ENCODE measurements around the gene ERCC2. TPM values are rescaled to one million over a fixed set of nuclear protein-coding genes. Genes with fewer than 3 reads are reported as not detected.

The ERCC2 gene
- total RNA-seq, 1 experiment from 2014 or later = 102 TPM

- TF ChIP-seq ELF4 (CRISPR knock-in tag; IDR thresholded peaks at IDR 0.05; ENCODE audit: low read depth) (peak; percentile 67; the same call in 1 of the 2 replicates), TEAD4 (CRISPR knock-in tag; IDR thresholded peaks at IDR 0.05) (peak; percentile 94), ZSCAN18 (CRISPR knock-in tag; IDR thresholded peaks at IDR 0.05) (no peak), NR1H2 (CRISPR knock-in tag; IDR thresholded peaks at IDR 0.05) (no peak; the same call in 1 of the 2 replicates), ZNF138 (CRISPR knock-in tag; conservative IDR thresholded peaks at IDR 0.05) (peak; percentile 92; the same call in 1 of the 2 replicates), CREB1 (CRISPR knock-in tag; IDR thresholded peaks at IDR 0.05) (peak; percentile 95), ZNF425 (CRISPR knock-in tag; conservative IDR thresholded peaks at IDR 0.05) (no peak), GRHL2 (CRISPR knock-in tag; IDR thresholded peaks at IDR 0.05; ENCODE audit: insufficient replicate concordance, severe bottlenecking) (no peak), ERG (CRISPR knock-in tag; IDR thresholded peaks at IDR 0.05) (no peak), ATF2 (CRISPR knock-in tag; IDR thresholded peaks at IDR 0.05; ENCODE audit: borderline replicate concordance, low read depth) (peak; percentile 91), ZNF281 (CRISPR knock-in tag; IDR thresholded peaks at IDR 0.05) (peak; percentile 95), PREB (CRISPR knock-in tag; IDR thresholded peaks at IDR 0.05; ENCODE audit: borderline replicate concordance) (no peak), ZNF416 (CRISPR knock-in tag; IDR thresholded peaks at IDR 0.05) (no peak), ZNF121 (CRISPR knock-in tag; IDR thresholded peaks at IDR 0.05) (peak; percentile 30; the same call in 1 of the 2 replicates), NFYB (CRISPR knock-in tag; conservative IDR thresholded peaks at IDR 0.05; ENCODE audit: low read depth) (peak; percentile 63), ATF1 (CRISPR knock-in tag; IDR thresholded peaks at IDR 0.05) (peak; percentile 95; the same call in 1 of the 2 replicates), MXD4 (CRISPR knock-in tag; IDR thresholded peaks at IDR 0.05; ENCODE audit: borderline replicate concordance) (no peak), ZNF232 (CRISPR knock-in tag; IDR thresholded peaks at IDR 0.05) (peak; percentile 98), ARID4B (CRISPR knock-in tag; IDR thresholded peaks at IDR 0.05; ENCODE audit: borderline replicate concordance) (peak; percentile 96)
- TF ChIP-seq, protein P1, sequence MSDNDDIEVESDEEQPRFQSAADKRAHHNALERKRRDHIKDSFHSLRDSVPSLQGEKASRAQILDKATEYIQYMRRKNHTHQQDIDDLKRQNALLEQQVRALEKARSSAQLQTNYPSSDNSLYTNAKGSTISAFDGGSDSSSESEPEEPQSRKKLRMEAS (CRISPR knock-in tag; IDR thresholded peaks at IDR 0.05) = peak; percentile 100
- TF ChIP-seq, protein P2, sequence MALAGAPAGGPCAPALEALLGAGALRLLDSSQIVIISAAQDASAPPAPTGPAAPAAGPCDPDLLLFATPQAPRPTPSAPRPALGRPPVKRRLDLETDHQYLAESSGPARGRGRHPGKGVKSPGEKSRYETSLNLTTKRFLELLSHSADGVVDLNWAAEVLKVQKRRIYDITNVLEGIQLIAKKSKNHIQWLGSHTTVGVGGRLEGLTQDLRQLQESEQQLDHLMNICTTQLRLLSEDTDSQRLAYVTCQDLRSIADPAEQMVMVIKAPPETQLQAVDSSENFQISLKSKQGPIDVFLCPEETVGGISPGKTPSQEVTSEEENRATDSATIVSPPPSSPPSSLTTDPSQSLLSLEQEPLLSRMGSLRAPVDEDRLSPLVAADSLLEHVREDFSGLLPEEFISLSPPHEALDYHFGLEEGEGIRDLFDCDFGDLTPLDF (CRISPR knock-in tag; IDR thresholded peaks at IDR 0.05) = peak; percentile 96
These were observed 15.2 kb upstream of the ERCC2 start (continued) for GRCh38 chr19:45385392-45386221.
